GM21515 (cell line): ENCODE measurements around the gene LSS.
"Not testable (repeated sequence)": the region's sequence is repeated elsewhere in the genome, so short reads cannot be mapped to it uniquely, and the experiment has no call there.

Source experiments
- ATAC-seq: cut with Tn5 transposase; IDR thresholded peaks from one replicate; pipeline ENCODE4 v1.9.1; 2021; ENCODE audit not compliant: unreplicated experiment

The LSS gene

GRCh38 chr21:46246345-46246744, 17.8 kb upstream of the LSS start:
- ATAC-seq: no peak

- no peak for ATAC-seq
Measured at GRCh38 chr21:46245213-46245915, 16.8 kb upstream of the LSS start.

GRCh38 chr21:46244602-46245001, 16.0 kb upstream of the LSS start:
- ATAC-seq: no peak

- ATAC-seq: no peak
Measured at GRCh38 chr21:46243960-46244361, 15.4 kb upstream of the LSS start.

- no peak for ATAC-seq
Measured at GRCh38 chr21:46243325-46243724, 14.8 kb upstream of the LSS start.

GRCh38 chr21:46241577-46241976, 13.0 kb upstream of the LSS start:
- ATAC-seq: not testable (repeated sequence)

GRCh38 chr21:46239817-46240325, 11.3 kb upstream of the LSS start:
- no peak for ATAC-seq

GRCh38 chr21:46237474-46237873, 8.9 kb upstream of the LSS start:
- no peak for ATAC-seq

- no peak for ATAC-seq
Measured at GRCh38 chr21:46234436-46234950, 5.9 kb upstream of the LSS start.

GRCh38 chr21:46229923-46230260, 1.3 kb upstream of the LSS start:
- no peak for ATAC-seq

- ATAC-seq: no peak
Measured at GRCh38 chr21:46229133-46229922, 754 bp upstream of the LSS start.

GRCh38 chr21:46227811-46228344, 696 bp downstream of the LSS start:
- no peak for ATAC-seq

- no peak for ATAC-seq
Measured at GRCh38 chr21:46226920-46227599, 1.5 kb downstream of the LSS start.

GRCh38 chr21:46226146-46226545, 2.4 kb downstream of the LSS start:
- ATAC-seq: no peak

GRCh38 chr21:46223661-46224060, 4.9 kb downstream of the LSS start:
- not testable (repeated sequence) for ATAC-seq

GRCh38 chr21:46223217-46223616, 5.4 kb downstream of the LSS start:
- ATAC-seq: no peak

- no peak for ATAC-seq
Measured at GRCh38 chr21:46222436-46223116, 6.0 kb downstream of the LSS start.

GRCh38 chr21:46221664-46222435, 6.7 kb downstream of the LSS start:
- ATAC-seq: no peak

- ATAC-seq: no peak
Measured at GRCh38 chr21:46220847-46221246, 7.7 kb downstream of the LSS start.

- no peak for ATAC-seq
Measured at GRCh38 chr21:46220275-46220810, 8.2 kb downstream of the LSS start.
